K562 (cell line): ENCODE measurements around the gene B3GAT3. TPM values are rescaled to one million over a fixed set of nuclear protein-coding genes. Genes with fewer than 3 reads are reported as not detected.

Experiments used
- ASH1L ChIP-seq: fragments of 450-650 bp; IDR thresholded peaks from 2 replicates; pipeline ENCODE4 v1.6.1; 2018; ENCODE audit warnings: borderline replicate concordance, mild to moderate bottlenecking, low read depth; ENCODE audit not compliant: partially characterized antibody
- BRD4 ChIP-seq: fragments of 200-600 bp; sonication (generic); IDR thresholded peaks from 2 replicates; pipeline ENCODE4 v1.6.1; 2017; ENCODE audit warnings: inconsistent platforms
- CBX8 ChIP-seq: fragments of 200-600 bp; sonication (generic); IDR thresholded peaks from 2 replicates; pipeline ENCODE4 v1.6.1; 2012; ENCODE audit warnings: borderline replicate concordance, mixed run types, low read depth, mild to moderate bottlenecking, moderate library complexity, mixed read lengths, low read length, control low read depth, inconsistent platforms; ENCODE audit not compliant: poor library complexity, severe bottlenecking; ENCODE audit errors: extremely low read depth
- CEBPB ChIP-seq: fragments of 450-650 bp; IDR thresholded peaks from 2 replicates; pipeline ENCODE4 v1.6.1; 2016; ENCODE audit warnings: missing genetic modification characterization, missing compliant biosample characterization
- CGGBP1 ChIP-seq: fragments of 250-450 bp; sonication (Bioruptor Pico); IDR thresholded peaks from 2 replicates; pipeline ENCODE4 v1.9.0; 2021; ENCODE audit warnings: mild to moderate bottlenecking
- DPF2 ChIP-seq: fragments of 450-650 bp; IDR thresholded peaks from 2 replicates; pipeline ENCODE4 v1.6.1; 2016
- MAX ChIP-seq: sonication (generic); formaldehyde crosslinking; IDR thresholded peaks from 2 replicates; pipeline ENCODE4 v1.9.0; 2022; ENCODE audit warnings: mild to moderate bottlenecking, missing genetic modification reagents
- RFX5 ChIP-seq: IDR thresholded peaks from 2 replicates; pipeline ENCODE4 v1.6.1; 2011; ENCODE audit warnings: low read depth, mild to moderate bottlenecking, improper control_type of control experiment, low read length
- ZNF133 ChIP-seq: fragments of 250-450 bp; sonication (Bioruptor Pico); IDR thresholded peaks from 2 replicates; pipeline ENCODE4 v1.4.0; 2020; ENCODE audit warnings: mild to moderate bottlenecking
- ZNF174 ChIP-seq: fragments of 250-450 bp; sonication (Bioruptor Pico); IDR thresholded peaks from 2 replicates; pipeline ENCODE4 v1.4.0; 2020; ENCODE audit warnings: mild to moderate bottlenecking
- polyA plus RNA-seq, 8 experiments: library from polyadenylated mRNA; depleted of rRNA in 4 of 8; stranded (reverse) in 5 of 8; unstranded in 3 of 8; fragments of >200 nt; fragmentation: Nextera tagmentation in 2 of 8; fragmentation: Illumina TruSeq in 1 of 8; extraction: Ambion mirVana in 2 of 8; extraction: Trizol in 1 of 8; gene quantifications; 2 replicates each; pipeline versions ENCODE4 v1.2.1 to v1.2.3, GENCODE V29; 2011 to 2014; ENCODE audit warnings: inconsistent platforms in 1 of 8, missing spikeins in 1 of 8
- total RNA-seq, 7 experiments: library from RNA; depleted of rRNA in 6 of 7; stranded (reverse); fragments of >200 nt in 6 of 7; fragmentation: Illumina TruSeq in 2 of 7; extraction: Trizol in 2 of 7; gene quantifications; 2 replicates each; pipeline versions ENCODE4 v1.2.1 to v1.2.3, GENCODE V29; 2011 to 2021; ENCODE audit warnings: low replicate concordance in 1 of 7
- TF ChIP-seq, protein P1 (sequence below): sonication (generic); formaldehyde crosslinking; IDR thresholded peaks from 2 replicates; pipeline ENCODE4 v1.8.1; 2022; ENCODE audit warnings: missing genetic modification reagents
- TF ChIP-seq, protein P2 (sequence below), 3 experiments: fragments of 200-800 bp in 1 of 3; sonication (Bioruptor generic) in 1 of 3; sonication (generic) in 1 of 3; formaldehyde crosslinking in 1 of 3; IDR thresholded peaks; 2 replicates each; pipeline versions ENCODE4 v1.6.1 to v1.8.0; 2016 to 2022; ENCODE audit warnings: mild to moderate bottlenecking in 2 of 3, missing compliant biosample characterization in 2 of 3, missing genetic modification characterization in 2 of 3, missing genetic modification reagents in 1 of 3

B3GAT3 gene
- total and polyA plus RNA-seq, 9 of the 15 experiments (the other 6 are each of a cell fraction or from before 2014, with no cell fraction given), result 0.30 to 64.0 (median 21.4) TPM

- TF ChIP-seq CEBPB (tag), result no peak
- TF ChIP-seq RFX5, result no peak
- TF ChIP-seq, protein P1, sequence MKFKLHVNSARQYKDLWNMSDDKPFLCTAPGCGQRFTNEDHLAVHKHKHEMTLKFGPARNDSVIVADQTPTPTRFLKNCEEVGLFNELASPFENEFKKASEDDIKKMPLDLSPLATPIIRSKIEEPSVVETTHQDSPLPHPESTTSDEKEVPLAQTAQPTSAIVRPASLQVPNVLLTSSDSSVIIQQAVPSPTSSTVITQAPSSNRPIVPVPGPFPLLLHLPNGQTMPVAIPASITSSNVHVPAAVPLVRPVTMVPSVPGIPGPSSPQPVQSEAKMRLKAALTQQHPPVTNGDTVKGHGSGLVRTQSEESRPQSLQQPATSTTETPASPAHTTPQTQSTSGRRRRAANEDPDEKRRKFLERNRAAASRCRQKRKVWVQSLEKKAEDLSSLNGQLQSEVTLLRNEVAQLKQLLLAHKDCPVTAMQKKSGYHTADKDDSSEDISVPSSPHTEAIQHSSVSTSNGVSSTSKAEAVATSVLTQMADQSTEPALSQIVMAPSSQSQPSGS (CRISPR knock-in tag), result no peak
- no peak for TF ChIP-seq CBX8
- TF ChIP-seq ZNF174 (CRISPR knock-in tag), result no peak
- TF ChIP-seq, protein P2, sequence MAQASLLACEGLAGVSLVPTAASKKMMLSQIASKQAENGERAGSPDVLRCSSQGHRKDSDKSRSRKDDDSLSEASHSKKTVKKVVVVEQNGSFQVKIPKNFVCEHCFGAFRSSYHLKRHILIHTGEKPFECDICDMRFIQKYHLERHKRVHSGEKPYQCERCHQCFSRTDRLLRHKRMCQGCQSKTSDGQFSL (CRISPR knock-in tag; IDR thresholded peaks at IDR 0.05), result 0 out of 2 replicates have a peak, but pooled peaks have one; percentile 36
- TF ChIP-seq, protein P2 (tag; IDR thresholded peaks at IDR 0.05), result no peak
- TF ChIP-seq DPF2, result no peak
- peak; percentile 57 for TF ChIP-seq ASH1L
- peak; percentile 73; the same call in 1 of the 2 replicates for TF ChIP-seq CGGBP1 (CRISPR knock-in tag)
- peak; percentile 86 for TF ChIP-seq MAX (CRISPR knock-in tag)
- TF ChIP-seq BRD4, result no peak; the same call in 1 of the 2 replicates
- no peak for TF ChIP-seq ZNF133
Measured at GRCh38 chr11:62591448-62592145, 30.2 kb downstream of the B3GAT3 start, which contains the start of gene TUT1 (continued).
